MM.1S (cell line): ENCODE results near the gene MTCL1.

ENCODE experiments used
- CTCF ChIP-seq: fragments of 300-600 bp; sonication (generic); IDR thresholded peaks from 2 replicates; pipeline ENCODE4 v1.5.1; 2016; ENCODE audit warnings: antibody characterized with exemption, low read length, mixed read lengths
- EZH2 ChIP-seq: fragments of 300-600 bp; sonication (generic); optimal IDR thresholded peaks from 2 replicates; pipeline ENCODE3; 2017; ENCODE audit warnings: low read depth, mild to moderate bottlenecking, antibody characterized with exemption, low read length, mixed read lengths
- EZH2phosphoT487 ChIP-seq: fragments of 300-600 bp; sonication (generic); IDR thresholded peaks from 2 replicates; pipeline ENCODE4 v1.6.1; 2018; ENCODE audit warnings: antibody characterized with exemption, low read length

- no peak for TF ChIP-seq CTCF
- no peak for TF ChIP-seq EZH2phosphoT487
- no peak for TF ChIP-seq EZH2
Measured at GRCh38 chr18:8662560-8663255, 42.6 kb upstream of the MTCL1 start.
